Thyroid gland (tissue), 4 donors: ENCODE results near the gene FOXP1. TPM values are rescaled to one million over a fixed set of nuclear protein-coding genes. Genes with fewer than 3 reads are reported as not detected.

Source experiments
- DNase-seq, 2 donors: peaks; one replicate each; pipeline ENCODE4 v3.0.0-alpha.2; 2019
- H3K27ac ChIP-seq, 3 donors: fragments of 200-600 bp; sonication (generic); 1 replicate in 2 of 3; 2 replicates in 1 of 3; pipeline ENCODE4 v1.5.1; 2016 to 2019; ENCODE audit warnings: mild to moderate bottlenecking in 1 of 3, moderate library complexity in 1 of 3
- H3K27me3 ChIP-seq: fragments of 200-600 bp; sonication (generic); one replicate; pipeline ENCODE4 v1.5.1; 2019
- H3K36me3 ChIP-seq, 2 donors: fragments of 200-600 bp; sonication (generic); one replicate each; pipeline ENCODE4 v1.5.1; 2016 to 2019
- H3K4me1 ChIP-seq, 2 donors: fragments of 200-600 bp; sonication (generic); one replicate each; pipeline ENCODE4 v1.5.1; 2017 to 2019
- H3K4me3 ChIP-seq, 3 donors: fragments of 200-600 bp; sonication (generic); replicated peaks in 1 of 3; 1 replicate in 2 of 3; 2 replicates in 1 of 3; pipeline ENCODE4 v1.5.1; 2016; ENCODE audit warnings: mild to moderate bottlenecking in 1 of 3
- H3K9me3 ChIP-seq: fragments of 200-600 bp; sonication (generic); one replicate; pipeline ENCODE4 v1.5.1; 2017
- POLR2A ChIP-seq, 2 donors: fragments of 450-650 bp; IDR thresholded peaks; one replicate each; pipeline ENCODE4 v1.6.1; 2017; ENCODE audit warnings: antibody characterized with exemption in 2 of 2, mild to moderate bottlenecking in 2 of 2, moderate library complexity in 1 of 2
- WGBS, 2 donors: methylation state at CpG; one replicate each; pipeline ENCODE4 v1.1.5; 2017; 5-methylcytosine and 5-hydroxymethylcytosine counted together
- intact Hi-C: fragments of 100-400 bp; cut with DNase I; formaldehyde crosslinking; loops from one replicate; pipeline ENCODE4 v1.15.1; 2023
- total RNA-seq, 4 donors: library from RNA; depleted of rRNA; stranded (reverse); fragments of >200 nt; gene quantifications; one replicate each; pipeline ENCODE4 v1.2.3, GENCODE V29; 2016
- TF ChIP-seq, protein P1 (sequence below), 6 experiments: fragments of 200-600 bp in 3 of 6; fragments of 450-650 bp in 3 of 6; sonication (generic) in 3 of 6; IDR thresholded peaks; one replicate each; pipeline ENCODE4 v1.5.1; 2016 to 2019; ENCODE audit warnings: antibody characterized with exemption in 6 of 6, mild to moderate bottlenecking in 2 of 6, inconsistent platforms in 1 of 6, moderate library complexity in 1 of 6

The FOXP1 gene
- total RNA-seq, 4 donors from 2014 or later, result 111 to 187 (median 141) TPM

DNA sequence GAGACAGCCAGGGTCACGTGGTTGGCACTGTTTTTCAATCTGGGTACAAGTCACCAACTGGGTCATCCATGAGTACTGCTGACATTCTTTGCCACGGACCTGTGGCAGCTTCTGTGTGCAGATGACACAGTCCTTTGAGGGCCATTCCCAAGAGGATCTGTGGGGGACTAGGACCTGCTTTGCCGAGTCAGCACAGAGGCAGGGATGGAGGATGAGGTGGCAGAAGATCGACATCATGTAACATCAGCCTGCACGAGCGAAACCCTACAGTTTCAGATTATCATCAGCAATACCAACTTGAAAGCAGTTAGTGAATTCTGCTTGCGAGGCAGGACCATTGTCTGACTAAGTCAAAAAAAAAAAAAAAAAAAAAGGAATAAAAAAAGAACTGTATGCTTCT, 227.7 kb downstream of the FOXP1 start:
- Histone ChIP-seq H3K4me3 (no peak overlapping the region), H3K36me3 (no peaks in the 10 kb centered on the region), H3K27me3 (no peaks in the 10 kb centered on the region), H3K9me3 (no peaks in the 10 kb centered on the region), H3K27ac (no peak overlapping the region), H3K4me1 (peaks cover 7 to 18% of the 10 kb centered on the region in 2 donors)
- intact Hi-C loops, result no loop called here
- WGBS, 2 donors, result 72 to 90% methylated on average over 7 of the region's 7 CpGs
- no peak for TF ChIP-seq POLR2A (IDR thresholded peaks at IDR 0.05)
- TF ChIP-seq, protein P1, sequence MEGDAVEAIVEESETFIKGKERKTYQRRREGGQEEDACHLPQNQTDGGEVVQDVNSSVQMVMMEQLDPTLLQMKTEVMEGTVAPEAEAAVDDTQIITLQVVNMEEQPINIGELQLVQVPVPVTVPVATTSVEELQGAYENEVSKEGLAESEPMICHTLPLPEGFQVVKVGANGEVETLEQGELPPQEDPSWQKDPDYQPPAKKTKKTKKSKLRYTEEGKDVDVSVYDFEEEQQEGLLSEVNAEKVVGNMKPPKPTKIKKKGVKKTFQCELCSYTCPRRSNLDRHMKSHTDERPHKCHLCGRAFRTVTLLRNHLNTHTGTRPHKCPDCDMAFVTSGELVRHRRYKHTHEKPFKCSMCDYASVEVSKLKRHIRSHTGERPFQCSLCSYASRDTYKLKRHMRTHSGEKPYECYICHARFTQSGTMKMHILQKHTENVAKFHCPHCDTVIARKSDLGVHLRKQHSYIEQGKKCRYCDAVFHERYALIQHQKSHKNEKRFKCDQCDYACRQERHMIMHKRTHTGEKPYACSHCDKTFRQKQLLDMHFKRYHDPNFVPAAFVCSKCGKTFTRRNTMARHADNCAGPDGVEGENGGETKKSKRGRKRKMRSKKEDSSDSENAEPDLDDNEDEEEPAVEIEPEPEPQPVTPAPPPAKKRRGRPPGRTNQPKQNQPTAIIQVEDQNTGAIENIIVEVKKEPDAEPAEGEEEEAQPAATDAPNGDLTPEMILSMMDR (IDR thresholded peaks at IDR 0.05), result no peak
- no peak for DNase-seq

DNA sequence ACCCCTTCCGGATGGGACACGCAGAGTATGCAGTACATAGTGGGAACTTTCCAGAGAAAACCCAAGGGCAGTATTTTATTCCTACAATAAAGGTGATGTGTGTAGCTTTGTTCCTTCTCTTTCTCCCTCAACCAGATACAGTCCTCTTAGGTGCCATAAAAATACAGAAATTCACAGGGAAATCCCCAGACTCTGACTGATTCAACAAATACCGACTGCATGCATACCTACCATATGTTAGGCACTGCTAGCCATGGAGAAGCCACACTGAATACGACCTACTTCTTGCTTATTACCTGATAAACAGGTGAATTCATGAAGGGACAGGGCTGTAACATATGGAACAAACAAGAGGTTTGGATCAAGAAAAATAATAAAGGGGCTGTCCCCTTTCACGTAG, 228.5 kb downstream of the FOXP1 start:
- H3K27ac ChIP-seq, result no peak overlapping the region
- WGBS, 2 donors, result 92 to 93% methylated on average over 5 of the region's 5 CpGs
- no peak overlapping the region for H3K4me3 ChIP-seq
- DNase-seq, result no peak
- H3K36me3 ChIP-seq, result no peaks in the 10 kb centered on the region
- H3K27me3 ChIP-seq, result no peaks in the 10 kb centered on the region
- TF ChIP-seq POLR2A (IDR thresholded peaks at IDR 0.05), result no peak
- TF ChIP-seq, protein P1 (IDR thresholded peaks at IDR 0.05), result no peak
- H3K9me3 ChIP-seq, result no peaks in the 10 kb centered on the region
- intact Hi-C loops, result no loop called here
- H3K4me1 ChIP-seq, result peaks cover 7 to 21% of the 10 kb centered on the region in 2 donors

DNA sequence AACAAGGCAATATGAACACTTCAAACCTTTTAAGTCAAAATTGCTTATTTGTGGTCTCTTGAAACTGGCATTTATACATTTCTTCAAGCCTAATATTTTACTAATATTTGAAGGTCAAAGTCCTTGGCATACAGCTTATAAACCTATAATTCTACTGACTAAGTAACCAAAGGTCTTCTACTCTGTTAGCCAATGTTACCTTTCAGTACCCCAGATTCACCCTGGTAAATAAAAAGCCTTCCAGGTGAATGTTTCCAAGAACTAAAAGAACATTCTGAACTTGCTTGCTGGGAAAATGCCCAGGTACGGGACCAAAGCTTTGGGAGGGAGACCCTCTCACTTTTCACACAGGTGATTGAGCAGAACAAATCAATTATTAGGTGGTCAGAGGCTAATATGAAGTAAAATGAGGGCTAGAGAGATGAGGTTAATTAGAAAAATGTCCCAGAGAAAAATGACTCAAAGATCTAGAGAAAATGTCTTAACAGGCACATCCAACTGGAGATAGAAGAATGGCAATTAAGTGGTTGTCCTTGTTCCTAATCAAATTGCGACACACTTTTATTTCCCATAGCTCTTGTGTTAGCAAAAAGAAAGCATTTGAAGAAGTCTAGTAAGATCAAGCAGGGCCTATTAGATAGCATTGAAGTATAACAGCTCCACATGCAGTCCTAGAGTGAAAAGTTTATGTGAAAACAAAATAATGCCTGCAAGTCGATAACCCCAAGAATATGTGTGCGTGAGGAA, 232.0 kb downstream of the FOXP1 start:
- WGBS, 2 donors, result 91 to 96% methylated on average over 4 of the region's 4 CpGs
- TF ChIP-seq POLR2A (IDR thresholded peaks at IDR 0.05), result no peak
- TF ChIP-seq, protein P1 (IDR thresholded peaks at IDR 0.05), result no peak
- intact Hi-C loops, result no loop called here
- H3K27me3 ChIP-seq, result no peaks in the 10 kb centered on the region
- H3K4me1 ChIP-seq, result peaks cover 7 to 20% of the 10 kb centered on the region in 2 donors
- DNase-seq, result no peak
- no peak overlapping the region for H3K4me3 ChIP-seq
- no peak overlapping the region for H3K27ac ChIP-seq
- no peaks in the 10 kb centered on the region for H3K9me3 ChIP-seq
- H3K36me3 ChIP-seq, result no peaks in the 10 kb centered on the region

DNA sequence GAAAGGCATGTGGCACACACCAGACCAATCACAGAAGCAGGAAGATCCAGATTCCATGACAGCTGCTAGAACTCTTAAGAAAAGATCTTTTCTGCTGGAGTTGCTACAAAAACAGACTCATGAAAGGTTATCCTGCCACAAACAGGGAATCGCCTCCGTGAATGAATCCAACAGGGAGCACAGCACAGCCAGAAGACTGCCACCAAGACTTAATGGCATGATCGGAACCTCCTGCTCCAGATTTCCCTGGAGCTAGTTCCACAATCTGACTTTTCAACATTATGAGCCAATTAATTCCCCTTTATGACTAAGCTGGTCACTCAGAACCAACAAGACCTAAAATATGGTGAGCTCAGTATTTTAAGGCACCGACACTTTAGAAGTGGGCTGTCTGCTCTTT, 232.5 kb downstream of the FOXP1 start:
- no peak for DNase-seq
- H3K4me3 ChIP-seq, result no peak overlapping the region
- H3K36me3 ChIP-seq, result no peaks in the 10 kb centered on the region
- H3K27ac ChIP-seq, result no peak overlapping the region
- H3K4me1 ChIP-seq, result peaks cover 7 to 16% of the 10 kb centered on the region in 2 donors
- intact Hi-C loops, result no loop called here
- no peaks in the 10 kb centered on the region for H3K27me3 ChIP-seq
- H3K9me3 ChIP-seq, result no peaks in the 10 kb centered on the region
- TF ChIP-seq, protein P1 (IDR thresholded peaks at IDR 0.05), result no peak
- TF ChIP-seq POLR2A (IDR thresholded peaks at IDR 0.05), result no peak
- 97 to 98% methylated on average over 4 of the region's 4 CpGs for WGBS, 2 donors

DNA sequence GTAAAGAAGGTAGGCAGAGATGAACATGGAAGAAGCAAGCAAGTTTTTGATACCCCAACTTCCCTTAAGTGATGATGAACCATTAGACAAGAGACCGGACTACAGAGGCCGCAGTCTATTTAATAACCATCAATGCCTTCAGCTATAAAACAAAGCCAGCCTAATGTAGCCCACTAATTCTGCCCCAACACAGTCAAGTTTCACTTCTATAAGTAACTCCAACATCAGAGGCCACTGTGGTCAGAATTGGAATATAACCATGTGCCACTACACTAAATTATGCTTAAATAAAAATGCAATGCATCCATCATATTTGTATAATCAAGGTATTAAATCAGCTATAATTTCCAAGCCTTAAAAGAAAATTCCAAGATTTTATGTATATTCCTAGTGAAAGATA, 234.7 kb downstream of the FOXP1 start:
- Histone ChIP-seq H3K9me3 (no peaks in the 10 kb centered on the region), H3K27ac (no peak overlapping the region), H3K4me3 (no peak overlapping the region), H3K4me1 (peaks cover 7 to 21% of the 10 kb centered on the region in 2 donors), H3K27me3 (no peaks in the 10 kb centered on the region), H3K36me3 (no peaks in the 10 kb centered on the region)
- intact Hi-C loops, result no loop called here
- TF ChIP-seq, protein P1 (IDR thresholded peaks at IDR 0.05), result no peak
- 92 to 98% methylated on average over 2 of the region's 2 CpGs for WGBS, 2 donors
- DNase-seq, result no peak
